ENCODE results near the gene ACOT13. TPM values are rescaled to one million over a fixed set of nuclear protein-coding genes. Genes with fewer than 3 reads are reported as not detected.

Gene ACOT13
- total RNA-seq = 8.2 and 8.7 TPM in 2 replicates

DNA sequence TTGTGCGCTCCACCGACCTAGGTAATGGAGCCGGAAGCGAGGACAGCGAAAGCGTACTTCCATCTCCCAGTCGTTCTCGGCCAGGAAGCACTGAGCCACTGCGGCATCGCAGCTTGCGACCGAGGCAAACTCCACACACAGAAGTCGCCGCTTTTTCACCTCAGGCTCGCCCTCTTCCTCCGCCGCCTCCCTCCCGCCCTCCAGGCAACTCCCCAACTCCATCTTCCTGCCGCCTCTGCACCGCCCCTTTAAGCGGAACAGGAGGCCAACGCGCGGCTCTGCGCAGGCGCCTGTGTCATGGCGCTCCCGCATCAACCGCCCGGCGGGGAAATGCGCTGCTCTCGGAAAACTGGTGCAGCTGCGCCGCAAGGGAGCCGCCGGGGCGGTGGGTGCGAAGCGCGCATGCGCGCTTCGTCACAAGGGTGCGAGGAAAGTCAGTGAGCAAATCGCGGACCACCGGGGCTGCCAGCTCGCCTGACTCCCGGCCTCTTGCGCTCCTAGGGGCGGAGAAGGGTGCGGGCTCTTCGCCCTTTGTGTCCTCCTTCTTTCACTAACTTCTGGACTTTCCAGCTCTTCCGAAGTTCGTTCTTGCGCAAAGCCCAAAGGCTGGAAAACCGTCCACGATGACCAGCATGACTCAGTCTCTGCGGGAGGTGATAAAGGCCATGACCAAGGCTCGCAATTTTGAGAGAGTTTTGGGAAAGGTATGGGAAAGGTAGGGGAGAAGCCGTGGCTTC lies at the start of gene ACOT13, which contains the start of gene TDP2:
Gene ACOT13 (plus strand): TSS at position 437 of the 737 bp plus-strand sequence. CDS start 187 bp downstream, at position 624.
Gene TDP2 (minus strand): TSS at position 259 of the 737 bp plus-strand sequence. CDS start 37 bp downstream, at position 222.

DNA sequence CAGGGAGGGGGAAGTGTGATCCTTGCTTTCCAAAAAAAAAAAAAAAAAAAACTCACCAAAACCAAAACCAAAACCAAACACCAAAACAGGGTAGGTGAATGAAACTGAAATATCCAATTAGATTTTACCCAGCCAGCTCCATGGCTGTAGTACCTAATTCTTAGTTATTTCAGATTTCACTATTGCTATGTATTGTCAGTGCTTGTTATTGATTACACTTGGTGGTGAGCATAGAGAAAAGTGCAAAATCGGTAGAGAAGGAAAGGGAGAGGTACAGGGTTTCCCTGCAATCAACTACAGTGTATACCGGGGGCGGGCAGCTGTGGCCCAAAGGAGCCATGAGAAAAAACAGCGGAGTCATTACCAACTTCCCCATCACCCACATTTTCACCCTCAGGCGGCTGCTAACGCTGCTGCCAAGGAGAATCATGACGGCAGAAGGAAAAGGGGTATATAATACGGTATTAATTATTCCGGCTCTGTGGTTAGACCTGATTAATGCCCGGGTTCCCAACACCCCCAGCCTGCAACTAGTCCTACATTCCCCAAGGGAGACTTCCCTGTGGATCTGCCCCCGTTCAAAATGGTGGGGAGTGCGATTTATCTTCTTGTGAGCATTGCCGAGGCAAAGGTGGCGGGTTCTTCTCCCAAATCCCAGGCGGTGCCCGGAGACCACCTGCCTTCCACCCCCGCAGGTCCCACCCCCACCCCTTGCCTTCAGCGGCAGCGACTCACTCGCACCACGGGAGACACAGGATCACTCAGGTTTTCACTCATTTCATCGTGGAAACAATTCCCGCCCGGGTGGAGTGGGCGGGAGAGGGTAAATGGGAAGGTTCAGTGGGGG lies 52.5 kb downstream of the ACOT13 start, which contains the start of gene C6orf62:
Gene C6orf62 (minus strand): TSS at position 30 of the 847 bp plus-strand sequence. CDS start 486 bp downstream, outside the sequence.

Other genes starting within 250 kb of the ACOT13 start
- 0.33 and 0.46 TPM in 2 replicates for gene GPLD1, start 177.5 kb upstream of the ACOT13 start, total RNA-seq
- gene ALDH5A1, start 172.1 kb upstream of the ACOT13 start, total RNA-seq = 1.5 and 1.9 TPM in 2 replicates
- 0.07 and 0.10 TPM in 2 replicates for gene KIAA0319, start 20.9 kb upstream of the ACOT13 start, total RNA-seq
- gene TDP2, start 178 bp upstream of the ACOT13 start, total RNA-seq = 28.9 and 30.4 TPM in 2 replicates
- gene C6orf62, start 52.1 kb downstream of the ACOT13 start, total RNA-seq = 128 and 169 TPM in 2 replicates
- gene GMNN, start 107.9 kb downstream of the ACOT13 start, total RNA-seq = 6.9 and 15.3 TPM in 2 replicates
- gene ARMH2, start 131.8 kb downstream of the ACOT13 start, total RNA-seq = not detected in 2 replicates

All from smooth muscle cell of the pulmonary artery (primary cell).